Endothelial cell of umbilical vein (primary cell): ENCODE data around the gene KIAA0825. TPM values are rescaled to one million over a fixed set of nuclear protein-coding genes. Genes with fewer than 3 reads are reported as not detected.

Experiments
- BruUV-seq: library from RNA; stranded (reverse); fragments of 400-500 nt; replicated peaks from 2 replicates; lab custom pipeline; 2021; lab: Mats Ljungman, UMichigan
- CTCF ChIA-PET: fragments of 300-600, 350-600 bp; sonication (Branson Sonifier 250); formaldehyde crosslinking; loops from one replicate; lab custom pipeline; 2021; ENCODE audit warnings: antibody characterized with exemption, inconsistent platforms; lab: Charles Lee
- POLR2A ChIA-PET: fragments of 300-600, 350-600 bp; sonication (Branson Sonifier 250); formaldehyde crosslinking; loops from one replicate; lab custom pipeline; 2021; ENCODE audit warnings: antibody characterized with exemption, inconsistent platforms; lab: Charles Lee
- DNase-seq: peaks from one replicate; pipeline ENCODE4 v3.0.0-alpha.2; 2011; ENCODE audit warnings: low read depth, low spot score
- FAIRE-seq: peaks from 2 replicates; lab custom pipeline; 2011; peaks lifted over from hg19 to GRCh38; lab: Jason Lieb, UNC
- H2AFZ ChIP-seq: 2 replicates; pipeline ENCODE4 v1.6.0; 2012; ENCODE audit warnings: low read depth, low read length, control low read depth, inconsistent platforms
- H3K27ac ChIP-seq: 2 replicates; pipeline ENCODE4 v1.5.1; 2011; ENCODE audit warnings: low read depth, mild to moderate bottlenecking, control low read depth, low read length, moderate library complexity; ENCODE audit not compliant: insufficient read depth
- H3K27me3 ChIP-seq, 2 experiments: 2 replicates each; pipeline versions ENCODE4 v1.6.0 to v1.6.1; 2011; ENCODE audit warnings: low read length in 2 of 2, mixed read lengths in 1 of 2; ENCODE audit not compliant: control insufficient read depth in 2 of 2, insufficient read depth in 2 of 2
- H3K36me3 ChIP-seq, 2 experiments: 2 replicates in 1 of 2; 3 replicates in 1 of 2; pipeline ENCODE4 v1.5.1; 2011; ENCODE audit warnings: low read length in 2 of 2, mild to moderate bottlenecking in 1 of 2, moderate library complexity in 1 of 2; ENCODE audit not compliant: control insufficient read depth in 2 of 2, insufficient read depth in 2 of 2; ENCODE audit errors: extremely low read depth in 1 of 2
- H3K4me1 ChIP-seq: 3 replicates; pipeline ENCODE4 v1.5.1; 2011; ENCODE audit warnings: mild to moderate bottlenecking, low read length; ENCODE audit not compliant: control insufficient read depth, insufficient read depth; ENCODE audit errors: extremely low read depth
- H3K4me2 ChIP-seq: 2 replicates; pipeline ENCODE4 v1.6.1; 2011; ENCODE audit warnings: low read length, control low read depth, mixed read lengths; ENCODE audit not compliant: insufficient read depth
- H3K4me3 ChIP-seq, 3 experiments: fragments of 200-600 bp in 1 of 3; sonication (generic), shearing (Covaris generic) in 1 of 3; replicated peaks in 1 of 3; 2 replicates each; pipeline ENCODE4 v1.5.1; 2011 to 2016; ENCODE audit warnings: control low read depth in 3 of 3, low read length in 3 of 3, mild to moderate bottlenecking in 2 of 3, inconsistent platforms in 1 of 3, low read depth in 1 of 3, moderate library complexity in 1 of 3; ENCODE audit not compliant: insufficient read depth in 1 of 3
- H3K79me2 ChIP-seq: 2 replicates; pipeline ENCODE4 v1.6.0; 2012; ENCODE audit warnings: low read length, inconsistent platforms; ENCODE audit not compliant: control insufficient read depth, insufficient read depth
- H3K9ac ChIP-seq: replicated peaks from 2 replicates; pipeline ENCODE3; 2011; ENCODE audit warnings: low read length, control low read depth; ENCODE audit not compliant: insufficient read depth; ENCODE audit errors: extremely low read depth
- H3K9me1 ChIP-seq: replicated peaks from 3 replicates; pipeline ENCODE4 v1.6.0; 2011; ENCODE audit warnings: mild to moderate bottlenecking, low read length; ENCODE audit not compliant: control insufficient read depth, insufficient read depth; ENCODE audit errors: extremely low read depth
- H3K9me3 ChIP-seq: replicated peaks from 2 replicates; pipeline ENCODE4 v1.5.1; 2012; ENCODE audit warnings: low read length, inconsistent platforms; ENCODE audit not compliant: control insufficient read depth, insufficient read depth
- H4K20me1 ChIP-seq: replicated peaks from 2 replicates; pipeline ENCODE3; 2011; ENCODE audit warnings: mild to moderate bottlenecking, low read length; ENCODE audit not compliant: control insufficient read depth, insufficient read depth; ENCODE audit errors: extremely low read depth
- CTCF ChIP-seq, 2 donors: IDR thresholded peaks; 1 replicate in 1 of 2; 2 replicates in 1 of 2; pipeline ENCODE4 v1.5.1; 2011; ENCODE audit warnings: low read length in 2 of 2, mild to moderate bottlenecking in 2 of 2, moderate library complexity in 2 of 2, control low read depth in 1 of 2, inconsistent platforms in 1 of 2, low read depth in 1 of 2; ENCODE audit not compliant: insufficient read depth in 1 of 2; ENCODE audit errors: extremely low read depth in 1 of 2
- EZH2 ChIP-seq: IDR thresholded peaks from 2 replicates; pipeline ENCODE4 v1.6.1; 2012; ENCODE audit warnings: borderline replicate concordance, low read depth, mild to moderate bottlenecking, moderate library complexity, low read length, inconsistent platforms; ENCODE audit not compliant: severe bottlenecking
- FOS ChIP-seq: IDR thresholded peaks from 2 replicates; pipeline ENCODE4 v1.6.1; 2011; ENCODE audit warnings: mild to moderate bottlenecking, low read length, moderate library complexity, borderline replicate concordance; ENCODE audit not compliant: insufficient read depth
- GATA2 ChIP-seq: IDR thresholded peaks from 2 replicates; pipeline ENCODE4 v1.7.0; 2011; ENCODE audit warnings: low read depth, mild to moderate bottlenecking, moderate library complexity, mixed read lengths, low read length; ENCODE audit not compliant: insufficient read length, insufficient read depth
- JUN ChIP-seq: IDR thresholded peaks from 2 replicates; pipeline ENCODE4 v1.6.1; 2011; ENCODE audit warnings: borderline replicate concordance, low read depth; ENCODE audit not compliant: insufficient read length, insufficient read depth
- MAX ChIP-seq: IDR thresholded peaks from 2 replicates; pipeline ENCODE4 v1.6.1; 2011; ENCODE audit not compliant: insufficient read depth, insufficient read length
- MYC ChIP-seq: IDR thresholded peaks from one replicate; pipeline ENCODE4 v1.6.1; 2011; ENCODE audit warnings: mild to moderate bottlenecking, low read depth, low read length
- POLR2A ChIP-seq: IDR thresholded peaks from 2 replicates; pipeline ENCODE4 v1.6.1; 2012; ENCODE audit warnings: low read depth, mild to moderate bottlenecking, control low read depth, low read length
- POLR2AphosphoS5 ChIP-seq: IDR thresholded peaks from 2 replicates; pipeline ENCODE4 v1.6.1; 2012; ENCODE audit warnings: low read depth, mild to moderate bottlenecking, control low read depth, low read length, moderate library complexity; ENCODE audit not compliant: insufficient read depth
- dilution Hi-C: fragments of 300-500 bp; cut with MboI; formaldehyde crosslinking; loops from one replicate; pipeline ENCODE4 v1.15.0; 2019; ENCODE audit warnings: low sequenced_read_pairs; ENCODE audit not compliant: extremely low pct_ligation_motif_present
- intact Hi-C: fragments of 100-400 bp; cut with micrococcal nuclease; formaldehyde crosslinking; loops from one replicate; pipeline ENCODE4 v1.10.0; 2022
- polyA plus RNA-seq, 4 experiments: library from polyadenylated mRNA; depleted of rRNA in 3 of 4; stranded (reverse) in 3 of 4; unstranded in 1 of 4; fragments of >200 nt; gene quantifications; 2 replicates each; pipeline versions ENCODE4 v1.2.1 to v1.2.3, GENCODE V29; 2011 to 2012; ENCODE audit warnings: missing spikeins in 1 of 4
- total RNA-seq: library from RNA; stranded (reverse); gene quantifications from 2 replicates; pipeline ENCODE4 v1.2.3, GENCODE V29; 2021

Gene KIAA0825
- total and polyA plus RNA-seq, 2 donors (not counting 3 experiments of a cell fraction or from before 2014, with no cell fraction given) = 0.15 to 1.1 TPM

GRCh38 chr5:94551858-94552257 lies 66.5 kb downstream of the KIAA0825 start:
- POLR2A ChIA-PET = no interaction called here
- Histone ChIP-seq H3K79me2 (no peaks in the 10 kb centered on the region), H3K27me3 (no peaks in the 10 kb centered on the region), H3K4me2 (no peak overlapping the region), H3K36me3 (no peaks in the 10 kb centered on the region), H3K27ac (no peak overlapping the region), H3K4me1 (no peaks in the 10 kb centered on the region), H3K9ac (no peak overlapping the region), H3K9me3 (no peaks in the 10 kb centered on the region), H3K9me1 (no peaks in the 10 kb centered on the region), H2AFZ (no peak overlapping the region), H4K20me1 (no peaks in the 10 kb centered on the region), H3K4me3 (no peak overlapping the region)
- DNase-seq (no peak), FAIRE-seq (no peak)
- intact Hi-C loops (no loop called here), dilution Hi-C loops (no loop called here)
- no peak for TF ChIP-seq POLR2AphosphoS5
- no peak for TF ChIP-seq FOS
- no peak for TF ChIP-seq JUN
- no peak for TF ChIP-seq POLR2A
- no peak for TF ChIP-seq EZH2
- no peak for TF ChIP-seq MYC
- TF ChIP-seq CTCF (IDR thresholded peaks at IDR 0.05; ENCODE audit: extremely low read depth in 1 of 2, insufficient read depth in 1 of 2, low read depth in 1 of 2, low read length in 2 of 2) = no peak
- TF ChIP-seq MAX = no peak
- no peak for TF ChIP-seq GATA2
- BruUV-seq = no TSS peak
- CTCF ChIA-PET = interaction anchor here (1.1 kb wide), 1 partner anchor 27 kb away, joined by 3 read pairs; no protein-coding TSS in a partner anchor
